ENCODE data around the gene RNF175.

Gene RNF175

DNA sequence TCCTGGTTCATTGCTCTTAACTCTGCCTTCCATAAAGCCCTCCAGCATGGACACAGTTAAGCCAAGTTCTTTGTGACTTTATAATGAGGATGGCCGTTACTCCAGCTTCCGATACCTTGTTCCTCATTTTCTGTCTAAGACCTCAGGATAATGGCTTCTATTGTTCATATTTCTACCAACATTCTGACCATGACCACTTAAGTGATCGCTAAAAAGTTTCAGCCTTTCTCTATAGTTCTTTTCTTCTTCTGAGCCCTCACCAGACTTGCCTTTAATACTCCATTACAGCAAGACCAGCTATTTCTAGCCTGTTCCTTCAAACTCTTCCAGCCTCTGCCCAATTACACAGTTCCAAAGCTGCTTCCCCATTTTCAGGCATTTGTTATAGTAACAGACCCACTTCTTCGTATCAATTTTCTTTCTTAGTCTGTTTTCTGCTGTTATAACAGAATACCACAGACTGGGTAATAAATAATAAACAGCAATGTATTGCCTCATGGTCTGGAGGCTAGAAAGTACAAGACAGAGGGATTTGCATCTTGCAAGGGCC lies 12.3 kb downstream of the RNF175 start:
- no peaks in the 10 kb centered on the region for H3K36me3 ChIP-seq (ENCODE audit: control insufficient read depth in 2 of 2, insufficient read depth in 2 of 2, low read length in 2 of 2)
- H3K27me3 ChIP-seq (ENCODE audit: control insufficient read depth in 1 of 2, insufficient read depth in 2 of 2, low read length in 2 of 2): no peaks in the 10 kb centered on the region
- no peak overlapping the region for H3K27ac ChIP-seq (ENCODE audit: low read length)

DNA sequence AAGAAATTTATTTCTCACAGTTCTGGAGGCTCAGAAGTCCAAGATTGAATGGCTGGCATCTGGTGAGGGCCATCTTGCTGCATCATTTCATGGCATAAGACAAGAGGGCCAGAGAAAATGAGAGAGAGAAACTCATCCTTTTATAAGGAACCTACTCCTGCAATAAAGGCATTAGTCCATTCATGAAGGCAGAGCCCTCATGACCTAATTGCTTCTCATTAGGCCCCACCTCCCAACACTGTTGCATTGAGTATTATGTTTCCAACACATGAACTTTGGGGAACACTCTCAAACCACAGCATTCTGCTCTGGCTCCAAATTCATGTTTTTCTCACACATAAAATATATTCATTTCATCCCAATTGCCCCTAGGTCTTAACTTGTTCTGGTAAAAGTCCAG lies 14.2 kb downstream of the RNF175 start:
- H3K27me3 ChIP-seq (ENCODE audit: control insufficient read depth in 1 of 2, insufficient read depth in 2 of 2, low read length in 2 of 2): no peaks in the 10 kb centered on the region
- H3K9me3 ChIP-seq (ENCODE audit: control insufficient read depth in 2 of 2, low read length in 2 of 2): peaks cover 3 to 5% of the 10 kb centered on the region in 2 donors
- no peak overlapping the region for H3K27ac ChIP-seq (ENCODE audit: low read length)
- no peak overlapping the region for H3K9ac ChIP-seq (ENCODE audit: low read length in 2 of 2)
- H3K36me3 ChIP-seq (ENCODE audit: control insufficient read depth in 2 of 2, insufficient read depth in 2 of 2, low read length in 2 of 2): no peaks in the 10 kb centered on the region
- H3K4me3 ChIP-seq (ENCODE audit: low read length in 2 of 2): no peak overlapping the region
- peaks cover 2% of the 10 kb centered on the region for H3K4me1 ChIP-seq (ENCODE audit: control insufficient read depth, insufficient read depth, low read length)

More for the DNA sequence above, 12.3 kb downstream of the RNF175 start:
- H3K9ac ChIP-seq (ENCODE audit: low read length in 2 of 2): no peak overlapping the region
- no peak overlapping the region for H3K4me3 ChIP-seq (ENCODE audit: low read length in 2 of 2)
- no peaks in the 10 kb centered on the region for H3K9me3 ChIP-seq (ENCODE audit: control insufficient read depth in 2 of 2, low read length in 2 of 2)
- H3K4me1 ChIP-seq (ENCODE audit: control insufficient read depth, insufficient read depth, low read length): peaks cover 2% of the 10 kb centered on the region

DNA sequence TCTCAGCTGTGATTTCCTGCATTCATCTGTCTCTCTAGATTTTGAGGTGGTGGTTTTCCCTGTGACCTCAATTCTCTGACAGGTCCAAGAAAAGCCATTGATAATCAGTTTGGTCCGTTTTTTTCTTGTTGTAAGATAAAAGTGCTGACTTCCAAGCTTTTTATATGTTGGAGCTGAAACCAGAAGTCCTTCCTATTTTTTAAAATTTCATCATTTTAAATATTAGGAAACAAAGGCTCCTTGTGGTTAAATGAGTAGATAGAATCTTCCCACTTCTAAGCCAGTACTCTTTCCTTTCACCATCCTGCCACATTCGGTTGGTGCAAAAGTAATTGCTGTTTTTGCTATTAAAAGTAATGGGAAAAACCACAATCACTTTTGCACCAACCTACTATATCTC lies 18.3 kb downstream of the RNF175 start:
- peaks cover 3 to 5% of the 10 kb centered on the region in 2 donors for H3K9me3 ChIP-seq (ENCODE audit: control insufficient read depth in 2 of 2, low read length in 2 of 2)
- H3K36me3 ChIP-seq (ENCODE audit: control insufficient read depth in 2 of 2, insufficient read depth in 2 of 2, low read length in 2 of 2): no peaks in the 10 kb centered on the region
- H3K27ac ChIP-seq (ENCODE audit: low read length): no peak overlapping the region
- H3K4me3 ChIP-seq (ENCODE audit: low read length in 2 of 2): no peak overlapping the region
- no peak overlapping the region for H3K9ac ChIP-seq (ENCODE audit: low read length in 2 of 2)
- H3K27me3 ChIP-seq (ENCODE audit: control insufficient read depth in 1 of 2, insufficient read depth in 2 of 2, low read length in 2 of 2): no peaks in the 10 kb centered on the region
- H3K4me1 ChIP-seq (ENCODE audit: control insufficient read depth, insufficient read depth, low read length): no peaks in the 10 kb centered on the region

DNA sequence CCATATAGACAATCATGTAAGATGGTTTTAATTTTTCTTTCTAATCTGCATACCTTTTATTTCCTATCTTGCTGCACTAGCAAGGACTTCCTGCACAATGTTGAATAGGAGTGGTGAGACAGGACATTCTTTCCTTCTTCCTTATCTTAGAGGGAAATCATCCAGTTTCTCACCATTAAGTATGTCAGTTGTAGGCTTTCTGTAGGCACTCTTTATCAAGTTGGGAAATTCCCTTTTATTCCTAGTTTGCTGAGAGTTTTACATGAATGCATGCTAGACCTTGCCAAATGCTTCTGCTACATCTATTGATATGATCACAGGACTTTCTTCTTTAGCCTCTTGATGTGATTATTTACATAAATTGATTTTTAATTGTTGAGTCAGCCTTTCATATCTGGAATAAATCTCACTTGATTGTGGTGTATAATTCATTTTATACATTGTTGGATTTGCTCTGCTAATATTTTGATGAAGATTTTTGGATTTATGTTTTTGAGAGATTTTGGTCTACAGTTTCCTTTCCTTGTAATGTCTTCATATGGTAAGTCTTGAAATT lies 23.8 kb downstream of the RNF175 start:
- peaks cover 1 to 2% of the 10 kb centered on the region in 2 donors for H3K9me3 ChIP-seq (ENCODE audit: control insufficient read depth in 2 of 2, low read length in 2 of 2)
- no peaks in the 10 kb centered on the region for H3K36me3 ChIP-seq (ENCODE audit: control insufficient read depth in 2 of 2, insufficient read depth in 2 of 2, low read length in 2 of 2)
- no peaks in the 10 kb centered on the region for H3K27me3 ChIP-seq (ENCODE audit: control insufficient read depth in 1 of 2, insufficient read depth in 2 of 2, low read length in 2 of 2)
- H3K4me3 ChIP-seq (ENCODE audit: low read length in 2 of 2): no peak overlapping the region
- H3K4me1 ChIP-seq (ENCODE audit: control insufficient read depth, insufficient read depth, low read length): no peaks in the 10 kb centered on the region
- no peak overlapping the region for H3K27ac ChIP-seq (ENCODE audit: low read length)
- H3K9ac ChIP-seq (ENCODE audit: low read length in 2 of 2): no peak overlapping the region

DNA sequence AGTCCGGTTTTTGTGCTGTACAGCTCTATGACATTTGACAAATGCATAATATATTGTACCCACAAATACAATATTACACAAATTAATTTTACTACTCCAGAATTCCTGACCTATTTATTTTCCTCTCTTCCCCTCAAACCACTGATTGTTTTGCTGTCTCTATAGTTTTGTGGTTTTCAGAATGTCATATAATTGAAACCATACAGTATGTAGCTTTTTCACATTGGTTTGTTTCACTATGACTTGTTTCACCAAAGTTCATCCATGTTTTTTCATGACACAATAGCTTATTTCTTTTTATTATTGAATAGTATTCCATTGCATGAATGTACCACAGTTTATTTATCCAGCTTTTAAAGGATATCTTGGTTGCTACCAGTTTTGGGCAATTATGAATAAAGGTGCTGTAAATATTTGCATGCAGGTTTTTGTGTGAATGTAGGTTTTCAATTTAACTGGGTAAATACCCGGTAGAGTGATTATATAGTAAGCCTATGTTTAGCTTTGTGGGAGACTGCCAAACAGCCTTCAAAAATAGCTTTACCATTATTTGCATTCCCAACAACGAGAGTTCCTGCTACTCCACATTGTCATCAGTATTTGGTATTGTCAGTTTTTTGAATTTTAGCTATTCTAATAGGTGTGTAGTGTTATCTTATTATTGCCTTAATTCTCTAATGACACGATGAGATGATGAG lies 25.9 kb downstream of the RNF175 start:
- Histone ChIP-seq H3K27ac (ENCODE audit: low read length) (no peak overlapping the region), H3K4me1 (ENCODE audit: control insufficient read depth, insufficient read depth, low read length) (no peaks in the 10 kb centered on the region), H3K9me3 (ENCODE audit: control insufficient read depth in 2 of 2, low read length in 2 of 2) (no peaks in the 10 kb centered on the region), H3K4me3 (ENCODE audit: low read length in 2 of 2) (no peak overlapping the region), H3K36me3 (ENCODE audit: control insufficient read depth in 2 of 2, insufficient read depth in 2 of 2, low read length in 2 of 2) (no peaks in the 10 kb centered on the region), H3K9ac (ENCODE audit: low read length in 2 of 2) (no peak overlapping the region), H3K27me3 (ENCODE audit: control insufficient read depth in 1 of 2, insufficient read depth in 2 of 2, low read length in 2 of 2) (no peaks in the 10 kb centered on the region)

DNA sequence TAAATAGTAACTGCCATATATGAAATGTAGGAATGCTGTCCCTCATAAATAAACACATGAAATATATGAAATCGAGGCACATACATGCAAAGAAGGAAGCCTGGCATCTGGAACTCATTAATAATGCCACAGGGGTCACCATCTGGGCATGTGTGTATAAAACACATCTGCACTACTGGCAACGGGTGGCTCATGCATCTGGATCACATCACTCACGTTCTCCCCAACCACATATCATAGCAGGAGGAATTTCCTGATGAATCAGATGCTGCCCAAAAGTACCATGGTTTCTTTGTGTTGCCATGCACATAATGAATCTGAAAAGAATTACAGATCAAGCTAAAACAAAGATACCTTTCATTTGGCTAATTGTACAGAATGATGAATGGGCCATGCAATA lies 28.6 kb downstream of the RNF175 start:
- Histone ChIP-seq H3K4me3 (ENCODE audit: low read length in 2 of 2) (no peak overlapping the region), H3K4me1 (ENCODE audit: control insufficient read depth, insufficient read depth, low read length) (no peaks in the 10 kb centered on the region), H3K9ac (ENCODE audit: low read length in 2 of 2) (no peak overlapping the region), H3K9me3 (ENCODE audit: control insufficient read depth in 2 of 2, low read length in 2 of 2) (no peaks in the 10 kb centered on the region), H3K27ac (ENCODE audit: low read length) (no peak overlapping the region), H3K27me3 (ENCODE audit: control insufficient read depth in 1 of 2, insufficient read depth in 2 of 2, low read length in 2 of 2) (no peaks in the 10 kb centered on the region), H3K36me3 (ENCODE audit: control insufficient read depth in 2 of 2, insufficient read depth in 2 of 2, low read length in 2 of 2) (no peaks in the 10 kb centered on the region)

DNA sequence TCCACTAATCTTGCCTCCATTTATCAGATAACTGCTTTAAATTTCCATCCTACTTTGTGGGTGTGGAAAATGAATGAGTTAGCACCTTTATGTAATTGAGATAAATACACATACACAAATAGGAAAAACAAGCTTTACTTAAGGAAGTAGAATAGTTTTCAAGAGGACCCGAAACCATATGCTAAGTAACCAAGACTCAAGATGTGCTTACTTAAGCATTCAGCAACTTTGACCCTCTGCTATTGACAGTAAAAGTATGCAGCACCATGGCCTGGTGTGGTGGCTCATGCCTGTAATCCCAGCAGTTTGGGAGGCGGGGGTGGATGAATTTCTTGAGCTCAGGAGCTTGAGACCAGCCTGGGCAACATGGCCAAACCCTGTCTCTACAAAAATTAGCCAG lies 29.9 kb downstream of the RNF175 start:
- no peak overlapping the region for H3K4me3 ChIP-seq (ENCODE audit: low read length in 2 of 2)
- H3K36me3 ChIP-seq (ENCODE audit: control insufficient read depth in 2 of 2, insufficient read depth in 2 of 2, low read length in 2 of 2): no peaks in the 10 kb centered on the region
- H3K27me3 ChIP-seq (ENCODE audit: control insufficient read depth in 1 of 2, insufficient read depth in 2 of 2, low read length in 2 of 2): no peaks in the 10 kb centered on the region
- no peak overlapping the region for H3K27ac ChIP-seq (ENCODE audit: low read length)
- no peaks in the 10 kb centered on the region for H3K9me3 ChIP-seq (ENCODE audit: control insufficient read depth in 2 of 2, low read length in 2 of 2)
- H3K9ac ChIP-seq (ENCODE audit: low read length in 2 of 2): no peak overlapping the region
- H3K4me1 ChIP-seq (ENCODE audit: control insufficient read depth, insufficient read depth, low read length): no peaks in the 10 kb centered on the region

DNA sequence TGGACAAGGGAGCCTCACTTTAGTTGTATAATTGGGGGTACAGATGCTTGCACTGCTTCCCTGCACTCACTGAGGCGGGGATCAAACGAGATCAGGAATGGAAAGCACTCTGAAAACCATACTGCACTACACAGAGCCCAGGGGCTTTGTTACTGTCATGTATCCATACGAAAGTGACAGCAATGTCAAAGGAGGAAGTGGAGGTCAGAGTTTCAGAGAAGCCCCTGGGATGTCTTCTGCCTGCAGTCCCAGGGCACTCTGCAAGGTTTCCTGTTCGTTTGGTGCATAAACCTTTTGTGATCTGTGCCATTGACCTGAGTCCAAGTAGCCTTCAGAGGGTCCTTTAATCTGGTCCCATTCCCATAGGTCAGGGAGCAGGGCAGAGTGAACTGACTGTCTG lies 31.2 kb downstream of the RNF175 start:
- Histone ChIP-seq H3K4me1 (ENCODE audit: control insufficient read depth, insufficient read depth, low read length) (no peaks in the 10 kb centered on the region), H3K27ac (ENCODE audit: low read length) (no peak overlapping the region), H3K27me3 (ENCODE audit: control insufficient read depth in 1 of 2, insufficient read depth in 2 of 2, low read length in 2 of 2) (no peaks in the 10 kb centered on the region), H3K36me3 (ENCODE audit: control insufficient read depth in 2 of 2, insufficient read depth in 2 of 2, low read length in 2 of 2) (no peaks in the 10 kb centered on the region), H3K4me3 (ENCODE audit: low read length in 2 of 2) (no peak overlapping the region), H3K9me3 (ENCODE audit: control insufficient read depth in 2 of 2, low read length in 2 of 2) (no peaks in the 10 kb centered on the region), H3K9ac (ENCODE audit: low read length in 2 of 2) (no peak overlapping the region)

DNA sequence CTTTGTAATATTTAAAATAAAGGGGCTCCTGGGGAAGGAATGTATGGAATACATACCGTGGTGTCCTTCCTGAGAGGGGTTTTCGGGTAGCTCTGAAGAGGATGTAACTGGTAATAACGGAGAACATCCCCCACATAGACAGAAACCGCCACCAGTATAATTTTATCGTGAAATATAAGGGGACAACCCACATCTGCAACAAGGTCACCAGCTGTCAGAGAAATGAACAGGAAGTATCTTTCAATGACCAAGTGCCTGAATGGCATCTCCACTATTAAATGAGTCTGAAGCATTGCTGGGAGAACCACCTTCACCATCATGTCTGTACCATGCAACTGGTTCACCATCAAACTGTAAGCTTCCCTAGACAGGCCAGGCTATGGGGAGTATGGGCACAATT lies 31.7 kb downstream of the RNF175 start:
- Histone ChIP-seq H3K36me3 (ENCODE audit: control insufficient read depth in 2 of 2, insufficient read depth in 2 of 2, low read length in 2 of 2) (no peaks in the 10 kb centered on the region), H3K4me1 (ENCODE audit: control insufficient read depth, insufficient read depth, low read length) (no peaks in the 10 kb centered on the region), H3K9ac (ENCODE audit: low read length in 2 of 2) (no peak overlapping the region), H3K27me3 (ENCODE audit: control insufficient read depth in 1 of 2, insufficient read depth in 2 of 2, low read length in 2 of 2) (no peaks in the 10 kb centered on the region), H3K9me3 (ENCODE audit: control insufficient read depth in 2 of 2, low read length in 2 of 2) (no peaks in the 10 kb centered on the region), H3K4me3 (ENCODE audit: low read length in 2 of 2) (no peak overlapping the region), H3K27ac (ENCODE audit: low read length) (no peak overlapping the region)

DNA sequence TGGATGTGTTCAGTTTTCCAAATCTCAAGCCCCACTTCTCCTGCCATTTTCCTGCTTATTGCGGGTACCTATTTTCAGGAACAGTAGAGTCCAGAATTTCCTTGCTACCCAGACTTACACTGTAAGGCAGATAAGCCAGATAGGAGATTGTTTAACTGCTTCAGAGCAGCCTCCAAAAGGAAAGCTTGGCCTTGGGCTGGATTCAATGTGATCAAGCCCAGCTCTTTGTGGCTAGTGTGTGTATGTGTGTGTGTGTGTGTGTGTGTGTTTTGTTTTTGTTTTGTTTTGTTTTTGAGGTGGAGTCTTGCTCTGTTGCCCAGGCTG lies 34.0 kb downstream of the RNF175 start:
- Histone ChIP-seq H3K9me3 (ENCODE audit: control insufficient read depth in 2 of 2, low read length in 2 of 2) (no peaks in the 10 kb centered on the region), H3K36me3 (ENCODE audit: control insufficient read depth in 2 of 2, insufficient read depth in 2 of 2, low read length in 2 of 2) (no peaks in the 10 kb centered on the region), H3K9ac (ENCODE audit: low read length in 2 of 2) (no peak overlapping the region), H3K27me3 (ENCODE audit: control insufficient read depth in 1 of 2, insufficient read depth in 2 of 2, low read length in 2 of 2) (no peaks in the 10 kb centered on the region), H3K4me3 (ENCODE audit: low read length in 2 of 2) (no peak overlapping the region), H3K27ac (ENCODE audit: low read length) (no peak overlapping the region), H3K4me1 (ENCODE audit: control insufficient read depth, insufficient read depth, low read length) (no peaks in the 10 kb centered on the region)

DNA sequence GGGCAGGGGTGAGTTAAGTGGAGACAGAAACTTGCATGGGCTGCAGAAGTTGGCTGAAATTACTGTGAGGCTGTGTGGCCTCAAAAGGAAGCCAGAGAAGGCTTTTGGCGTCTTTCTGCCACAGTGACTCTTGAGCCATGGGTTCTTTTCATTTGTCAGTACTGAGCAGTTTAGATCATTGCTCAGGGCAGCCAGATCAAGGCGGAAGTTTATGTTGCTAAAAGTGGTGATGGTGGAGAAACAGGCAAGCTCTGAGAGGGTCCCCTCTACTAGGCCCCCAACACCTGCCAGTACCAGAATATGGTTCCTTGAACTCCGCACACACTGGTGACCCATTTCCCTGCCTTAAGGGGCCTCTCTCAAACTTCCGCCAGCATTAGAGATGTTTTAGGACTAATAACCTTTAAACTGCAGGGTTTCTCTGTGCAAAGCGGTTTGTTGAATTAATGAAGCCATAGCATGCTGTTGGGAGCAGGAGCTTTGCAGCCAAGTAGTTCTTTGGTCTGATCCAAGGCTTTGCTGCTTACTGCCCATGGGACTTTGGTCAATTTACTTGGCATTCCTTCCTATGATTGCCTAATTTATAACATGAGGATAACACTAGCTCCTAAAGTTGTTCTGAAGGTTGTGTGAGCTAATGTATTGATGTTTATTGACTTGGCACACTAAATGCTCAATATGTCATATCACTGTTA lies 34.5 kb downstream of the RNF175 start:
- Histone ChIP-seq H3K4me3 (ENCODE audit: low read length in 2 of 2) (no peak overlapping the region), H3K9me3 (ENCODE audit: control insufficient read depth in 2 of 2, low read length in 2 of 2) (no peaks in the 10 kb centered on the region), H3K4me1 (ENCODE audit: control insufficient read depth, insufficient read depth, low read length) (no peaks in the 10 kb centered on the region), H3K9ac (ENCODE audit: low read length in 2 of 2) (no peak overlapping the region), H3K27ac (ENCODE audit: low read length) (no peak overlapping the region), H3K27me3 (ENCODE audit: control insufficient read depth in 1 of 2, insufficient read depth in 2 of 2, low read length in 2 of 2) (no peaks in the 10 kb centered on the region), H3K36me3 (ENCODE audit: control insufficient read depth in 2 of 2, insufficient read depth in 2 of 2, low read length in 2 of 2) (no peaks in the 10 kb centered on the region)
